Measurements from ENCODE around the gene PLCL1.

The PLCL1 gene

DNA sequence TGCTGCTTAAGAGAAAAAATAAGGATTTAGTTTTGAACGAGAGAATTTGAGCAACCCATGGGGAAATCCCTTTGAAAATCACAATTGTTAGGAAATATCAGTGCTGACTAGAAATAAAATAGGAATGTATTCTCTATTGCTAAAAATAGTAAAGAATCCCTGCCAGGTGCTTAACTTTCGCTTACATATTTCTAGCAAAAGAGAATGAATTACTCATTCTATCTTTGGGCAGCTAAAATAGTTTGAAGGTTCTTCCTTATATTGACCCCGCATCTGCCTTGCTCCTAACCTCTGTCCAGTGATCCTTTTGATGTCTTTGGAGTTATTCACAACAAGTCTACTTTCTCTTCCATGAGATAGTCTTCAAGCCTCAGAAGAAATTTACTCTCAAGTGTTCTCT is 103.8 kb downstream of the PLCL1 start:
- no peak overlapping the region for H3K27ac ChIP-seq

DNA sequence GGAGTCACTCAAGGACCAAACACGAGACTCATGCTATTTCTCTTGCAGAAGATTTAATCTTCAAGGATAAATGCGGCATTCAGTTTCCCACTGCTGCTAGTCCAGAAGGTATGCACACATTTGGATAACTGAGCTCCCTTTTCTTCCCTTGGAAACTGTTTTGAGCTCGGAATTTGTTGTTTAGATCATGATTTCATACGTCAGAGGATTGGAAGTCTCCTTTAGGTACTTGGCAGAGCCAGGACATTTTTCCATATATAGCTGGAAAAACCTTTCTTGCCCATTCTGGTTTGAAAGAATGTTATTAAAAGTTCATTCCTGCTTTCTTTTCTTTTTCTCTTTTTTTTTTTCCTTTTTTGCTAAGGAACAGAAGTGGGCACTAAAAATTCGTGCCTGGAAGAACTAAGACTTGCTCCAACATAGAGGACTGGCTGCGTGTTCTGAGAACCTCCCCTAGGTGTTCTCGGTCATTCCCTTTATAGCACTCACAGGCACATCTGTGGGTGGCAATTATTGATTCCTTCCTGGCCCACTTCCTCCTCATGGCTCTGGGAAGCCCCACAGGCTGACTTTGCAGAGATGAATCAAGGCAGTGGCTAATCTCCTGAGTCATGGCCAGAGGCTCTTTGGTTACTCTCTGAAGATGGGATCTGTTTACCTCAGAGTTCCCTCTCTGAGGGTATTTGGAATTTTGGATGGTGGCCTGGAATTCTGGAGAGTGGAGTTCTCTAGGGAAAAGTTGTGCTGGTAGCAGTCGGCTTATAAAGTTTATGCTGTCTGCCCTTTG is 104.8 kb downstream of the PLCL1 start:
- Histone ChIP-seq H3K4me3 (no peak overlapping the region), H3K9ac (ENCODE audit: insufficient read length) (no peak overlapping the region), H3K36me3 (ENCODE audit: insufficient read depth, low read length) (no peaks in the 10 kb centered on the region), H3K27ac (no peak overlapping the region), H3K9me3 (ENCODE audit: low read depth, low read length) (no peaks in the 10 kb centered on the region)
- TF ChIP-seq EZH2 (IDR thresholded peaks at IDR 0.05), result no peak
- TF ChIP-seq FOXP2 (optimal IDR thresholded peaks at IDR 0.05; ENCODE audit: control extremely low read depth, extremely low read length, insufficient read depth), result no peak
- TF ChIP-seq POLR2AphosphoS5 (IDR thresholded peaks at IDR 0.05; ENCODE audit: borderline replicate concordance, low read depth, low read length), result no peak
- DNase-seq (ENCODE audit: low read depth, low spot score), result no peak

More for the DNA sequence above, 103.8 kb downstream of the PLCL1 start:
- no peak overlapping the region for H3K9ac ChIP-seq (ENCODE audit: insufficient read length)
- no peaks in the 10 kb centered on the region for H3K9me3 ChIP-seq (ENCODE audit: low read depth, low read length)
- TF ChIP-seq POLR2AphosphoS5 (IDR thresholded peaks at IDR 0.05; ENCODE audit: borderline replicate concordance, low read depth, low read length) (no peak), EZH2 (IDR thresholded peaks at IDR 0.05) (no peak), FOXP2 (optimal IDR thresholded peaks at IDR 0.05; ENCODE audit: control extremely low read depth, extremely low read length, insufficient read depth) (no peak)
- no peak for DNase-seq (ENCODE audit: low read depth, low spot score)
- H3K4me3 ChIP-seq, result no peak overlapping the region
- H3K36me3 ChIP-seq (ENCODE audit: insufficient read depth, low read length), result no peaks in the 10 kb centered on the region

DNA sequence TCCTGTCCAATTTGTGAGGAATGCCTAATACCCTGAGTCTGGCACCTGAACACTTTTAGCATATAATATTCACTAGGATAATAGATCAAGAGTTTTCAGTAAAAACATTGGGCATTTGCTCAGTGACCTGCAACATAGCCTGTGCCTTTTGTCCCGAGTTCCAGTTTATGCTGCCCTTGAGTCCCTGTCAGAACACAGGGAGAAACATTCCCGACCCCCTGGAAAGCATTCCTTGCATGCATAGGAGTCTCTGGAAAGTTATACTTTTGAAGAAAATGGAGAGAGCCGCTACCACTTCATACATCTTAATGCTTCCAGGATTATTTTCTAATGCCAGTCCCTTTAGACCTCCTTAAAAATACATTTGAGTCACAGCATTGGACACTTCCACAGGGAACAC is 107.3 kb downstream of the PLCL1 start:
- DNase-seq (ENCODE audit: low read depth, low spot score), result no peak
- Histone ChIP-seq H3K9me3 (ENCODE audit: low read depth, low read length) (no peaks in the 10 kb centered on the region), H3K9ac (ENCODE audit: insufficient read length) (no peak overlapping the region), H3K27ac (no peak overlapping the region), H3K4me3 (no peak overlapping the region), H3K36me3 (ENCODE audit: insufficient read depth, low read length) (no peaks in the 10 kb centered on the region)
- no peak for TF ChIP-seq POLR2AphosphoS5 (IDR thresholded peaks at IDR 0.05; ENCODE audit: borderline replicate concordance, low read depth, low read length)
- TF ChIP-seq FOXP2 (optimal IDR thresholded peaks at IDR 0.05; ENCODE audit: control extremely low read depth, extremely low read length, insufficient read depth), result no peak
- no peak for TF ChIP-seq EZH2 (IDR thresholded peaks at IDR 0.05)

DNA sequence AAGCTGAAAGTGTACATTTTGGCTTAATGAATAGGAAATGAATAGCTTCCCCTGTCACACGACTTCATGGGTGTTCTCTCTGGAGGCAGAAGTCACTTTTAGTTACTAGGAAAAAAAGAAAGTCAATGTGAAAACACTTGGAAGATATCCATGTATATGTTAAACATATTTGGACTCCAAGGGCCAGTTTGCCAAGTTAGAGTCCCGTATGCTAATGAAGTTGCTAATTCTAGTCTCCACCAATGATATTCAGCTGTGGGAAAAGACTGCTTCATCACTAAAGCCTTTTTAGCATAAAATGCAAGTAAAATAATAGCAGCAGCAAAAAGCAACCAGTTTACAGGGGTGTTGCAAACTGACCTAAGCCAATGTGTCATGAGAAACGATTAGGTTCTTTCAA is 108.7 kb downstream of the PLCL1 start:
- Histone ChIP-seq H3K4me3 (no peak overlapping the region), H3K36me3 (ENCODE audit: insufficient read depth, low read length) (no peaks in the 10 kb centered on the region), H3K9ac (ENCODE audit: insufficient read length) (no peak overlapping the region), H3K9me3 (ENCODE audit: low read depth, low read length) (no peaks in the 10 kb centered on the region), H3K27ac (no peak overlapping the region)
- TF ChIP-seq POLR2AphosphoS5 (IDR thresholded peaks at IDR 0.05; ENCODE audit: borderline replicate concordance, low read depth, low read length), result no peak
- no peak for TF ChIP-seq FOXP2 (optimal IDR thresholded peaks at IDR 0.05; ENCODE audit: control extremely low read depth, extremely low read length, insufficient read depth)
- DNase-seq (ENCODE audit: low read depth, low spot score), result no peak

- H3K9me3 ChIP-seq (ENCODE audit: low read depth, low read length), result no peaks in the 10 kb centered on the region
- H3K27ac ChIP-seq, result no peak overlapping the region
- TF ChIP-seq FOXP2 (optimal IDR thresholded peaks at IDR 0.05; ENCODE audit: control extremely low read depth, extremely low read length, insufficient read depth) (no peak), EZH2 (IDR thresholded peaks at IDR 0.05) (no peak), POLR2AphosphoS5 (IDR thresholded peaks at IDR 0.05; ENCODE audit: borderline replicate concordance, low read depth, low read length) (no peak)
- no peak overlapping the region for H3K9ac ChIP-seq (ENCODE audit: insufficient read length)
- H3K4me3 ChIP-seq, result no peak overlapping the region
- no peak for DNase-seq (ENCODE audit: low read depth, low spot score)
- H3K36me3 ChIP-seq (ENCODE audit: insufficient read depth, low read length), result no peaks in the 10 kb centered on the region
Observed at GRCh38 chr2:197914778-197915177, 110.4 kb downstream of the PLCL1 start.

- TF ChIP-seq EZH2 (IDR thresholded peaks at IDR 0.05) (no peak), POLR2AphosphoS5 (IDR thresholded peaks at IDR 0.05; ENCODE audit: borderline replicate concordance, low read depth, low read length) (no peak), FOXP2 (optimal IDR thresholded peaks at IDR 0.05; ENCODE audit: control extremely low read depth, extremely low read length, insufficient read depth) (no peak)
- DNase-seq (ENCODE audit: low read depth, low spot score), result no peak
Observed at GRCh38 chr2:197915548-197916265, 111.3 kb downstream of the PLCL1 start.

DNA sequence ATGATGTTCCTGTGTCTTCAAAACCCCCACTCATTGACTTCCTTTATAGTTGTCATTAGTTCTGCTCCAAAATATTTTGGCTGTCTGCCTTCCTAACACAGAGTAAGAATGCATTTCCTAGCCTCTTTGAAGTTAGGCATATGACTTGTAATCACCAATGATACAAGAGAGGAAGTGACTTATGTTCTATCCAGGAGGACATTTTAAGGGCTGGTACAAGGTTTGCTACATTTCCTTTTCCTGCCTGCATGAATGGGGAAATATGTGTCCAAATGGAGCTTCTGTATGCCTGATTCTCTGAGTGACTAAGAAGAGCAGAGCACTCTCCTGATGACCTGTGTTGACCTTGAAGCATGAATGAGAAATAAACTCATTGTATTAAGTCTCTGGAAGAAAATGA is 115.1 kb downstream of the PLCL1 start:
- no peak for TF ChIP-seq EZH2 (IDR thresholded peaks at IDR 0.05)
- no peak for TF ChIP-seq POLR2AphosphoS5 (IDR thresholded peaks at IDR 0.05; ENCODE audit: borderline replicate concordance, low read depth, low read length)
- TF ChIP-seq FOXP2 (optimal IDR thresholded peaks at IDR 0.05; ENCODE audit: control extremely low read depth, extremely low read length, insufficient read depth), result no peak
- no peak overlapping the region for H3K27ac ChIP-seq
- no peak for DNase-seq (ENCODE audit: low read depth, low spot score)
- no peak overlapping the region for H3K4me3 ChIP-seq
- H3K36me3 ChIP-seq (ENCODE audit: insufficient read depth, low read length), result no peaks in the 10 kb centered on the region
- H3K9me3 ChIP-seq (ENCODE audit: low read depth, low read length), result no peaks in the 10 kb centered on the region
- H3K9ac ChIP-seq (ENCODE audit: insufficient read length), result no peak overlapping the region

More at GRCh38 chr2:197915548-197916265, 111.3 kb downstream of the PLCL1 start:
- no peaks in the 10 kb centered on the region for H3K9me3 ChIP-seq (ENCODE audit: low read depth, low read length)
- H3K9ac ChIP-seq (ENCODE audit: insufficient read length), result no peak overlapping the region
- no peak overlapping the region for H3K27ac ChIP-seq
- H3K36me3 ChIP-seq (ENCODE audit: insufficient read depth, low read length), result no peaks in the 10 kb centered on the region
- H3K4me3 ChIP-seq, result no peak overlapping the region

DNA sequence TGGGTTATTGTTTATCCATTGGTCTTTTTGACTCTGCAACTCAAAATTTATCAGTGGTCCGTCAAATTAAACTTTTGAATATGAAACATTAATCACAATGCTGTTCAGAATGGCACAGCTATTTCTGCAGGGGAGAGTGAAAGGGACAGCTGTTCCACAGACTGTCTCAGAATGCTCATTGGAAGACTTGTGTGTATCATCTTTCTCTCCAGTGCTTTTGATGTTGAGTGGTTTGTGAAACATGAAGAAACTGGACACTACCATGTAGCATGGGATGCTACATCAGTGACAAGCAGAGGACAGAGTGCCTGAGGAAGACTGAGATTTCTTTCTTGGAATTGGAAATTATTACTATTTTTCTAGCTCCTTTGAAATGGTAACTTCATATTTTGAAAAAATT is 115.7 kb downstream of the PLCL1 start:
- no peak for DNase-seq (ENCODE audit: low read depth, low spot score)
- H3K36me3 ChIP-seq (ENCODE audit: insufficient read depth, low read length), result no peaks in the 10 kb centered on the region
- H3K4me3 ChIP-seq, result no peak overlapping the region
- no peak overlapping the region for H3K27ac ChIP-seq
- H3K9ac ChIP-seq (ENCODE audit: insufficient read length), result no peak overlapping the region
- no peaks in the 10 kb centered on the region for H3K9me3 ChIP-seq (ENCODE audit: low read depth, low read length)
- TF ChIP-seq FOXP2 (optimal IDR thresholded peaks at IDR 0.05; ENCODE audit: control extremely low read depth, extremely low read length, insufficient read depth), result no peak
- no peak for TF ChIP-seq EZH2 (IDR thresholded peaks at IDR 0.05)

Data from SK-N-MC (cell line).